ENCODE data around the gene PRICKLE2. TPM values are rescaled to one million over a fixed set of nuclear protein-coding genes. Genes with fewer than 3 reads are reported as not detected.

Gene PRICKLE2
- total RNA-seq, 1 experiment from 2014 or later = 0.26 TPM

GRCh38 chr3:64144241-64144900, 80.9 kb downstream of the PRICKLE2 start:
- Histone ChIP-seq H3K27me3 (ENCODE audit: control insufficient read depth, insufficient read depth, low read length) (no peaks in the 10 kb centered on the region), H3K27ac (ENCODE audit: low read length) (no peak overlapping the region), H3K9me3 (ENCODE audit: control insufficient read depth, insufficient read depth, low read depth, low read length) (no peaks in the 10 kb centered on the region), H3K4me1 (ENCODE audit: control insufficient read depth, insufficient read depth, low read length) (no peaks in the 10 kb centered on the region), H3K36me3 (ENCODE audit: control insufficient read depth, insufficient read depth, low read length) (no peaks in the 10 kb centered on the region), H3K4me3 (ENCODE audit: low read depth in 2 of 2, low read length in 2 of 2) (no peak overlapping the region)
- DNase-seq (ENCODE audit: low read depth, low spot score) (no peak), ATAC-seq (no peak)
- intact Hi-C loops (cut with micrococcal nuclease; ENCODE audit: unreplicated experiment) (no loop called here), in situ Hi-C loops (cut with HindIII; ENCODE audit: low pct_unique_long_range_greater_than_20kb, low sequenced_read_pairs) (no loop called here)
- TF ChIP-seq SIN3A (IDR thresholded peaks at IDR 0.05; ENCODE audit: borderline replicate concordance, insufficient read depth, low read depth, low read length) (no peak), POLR2AphosphoS5 (IDR thresholded peaks at IDR 0.05; ENCODE audit: low read depth, low read length) (no peak), CTCF (IDR thresholded peaks at IDR 0.05) (no peak), REST (IDR thresholded peaks at IDR 0.05; ENCODE audit: insufficient read depth in 1 of 2, low read depth in 2 of 2, low read length in 1 of 2) (no peak), TCF7L2 (IDR thresholded peaks at IDR 0.05; ENCODE audit: low read depth, low read length) (no peak)
- BruUV-seq (replicated peaks) = no TSS peak
- ChIA-PET POLR2A (no interaction called here), CTCF (interaction anchor here (0.7 kb wide), 1 partner anchor 11 kb away, joined by 5 read pairs; no protein-coding TSS in a partner anchor)

GRCh38 chr3:64143409-64144130, 81.7 kb downstream of the PRICKLE2 start:
- POLR2A ChIA-PET = no interaction called here
- intact Hi-C loops (cut with micrococcal nuclease; ENCODE audit: unreplicated experiment) (no loop called here), in situ Hi-C loops (cut with HindIII; ENCODE audit: low pct_unique_long_range_greater_than_20kb, low sequenced_read_pairs) (no loop called here)
- Histone ChIP-seq H3K9me3 (ENCODE audit: control insufficient read depth, insufficient read depth, low read depth, low read length) (no peaks in the 10 kb centered on the region), H3K4me1 (ENCODE audit: control insufficient read depth, insufficient read depth, low read length) (no peaks in the 10 kb centered on the region), H3K27me3 (ENCODE audit: control insufficient read depth, insufficient read depth, low read length) (no peaks in the 10 kb centered on the region), H3K36me3 (ENCODE audit: control insufficient read depth, insufficient read depth, low read length) (no peaks in the 10 kb centered on the region), H3K27ac (ENCODE audit: low read length) (no peak overlapping the region), H3K4me3 (ENCODE audit: low read depth in 2 of 2, low read length in 2 of 2) (no peak overlapping the region)
- CTCF ChIA-PET = interaction anchor here (0.7 kb wide), 1 partner anchor 12 kb away, joined by 5 read pairs; no protein-coding TSS in a partner anchor
- no TSS peak for BruUV-seq (replicated peaks)
- ATAC-seq = no peak
- TF ChIP-seq CTCF (IDR thresholded peaks at IDR 0.05) = no peak
- no peak for TF ChIP-seq SIN3A (IDR thresholded peaks at IDR 0.05; ENCODE audit: borderline replicate concordance, insufficient read depth, low read depth, low read length)
- TF ChIP-seq REST (IDR thresholded peaks at IDR 0.05; ENCODE audit: insufficient read depth in 1 of 2, low read depth in 2 of 2, low read length in 1 of 2) = no peak
- TF ChIP-seq TCF7L2 (IDR thresholded peaks at IDR 0.05; ENCODE audit: low read depth, low read length) = no peak
- no peak for TF ChIP-seq POLR2AphosphoS5 (IDR thresholded peaks at IDR 0.05; ENCODE audit: low read depth, low read length)
- no peak for DNase-seq (ENCODE audit: low read depth, low spot score)
